Prostate gland (tissue), 2 donors: ENCODE data around the gene CD47.

Experiments
- POLR2A ChIP-seq: fragments of 450-650 bp; IDR thresholded peaks from one replicate; pipeline ENCODE4 v1.6.1; 2016; ENCODE audit warnings: antibody characterized with exemption, mild to moderate bottlenecking
- POLR2AphosphoS5 ChIP-seq: sonication (generic); formaldehyde crosslinking; IDR thresholded peaks from one replicate; pipeline ENCODE4 v1.6.1; 2017; ENCODE audit warnings: antibody characterized with exemption
- TF ChIP-seq, protein P1 (sequence below), 4 experiments: fragments of 200-600 bp in 2 of 4; fragments of 450-650 bp in 2 of 4; sonication (generic) in 2 of 4; IDR thresholded peaks; 1 replicate in 3 of 4; 2 replicates in 1 of 4; pipeline ENCODE4 v1.5.1; 2016 to 2019; ENCODE audit warnings: antibody characterized with exemption in 4 of 4, mild to moderate bottlenecking in 2 of 4, moderate library complexity in 2 of 4

DNA sequence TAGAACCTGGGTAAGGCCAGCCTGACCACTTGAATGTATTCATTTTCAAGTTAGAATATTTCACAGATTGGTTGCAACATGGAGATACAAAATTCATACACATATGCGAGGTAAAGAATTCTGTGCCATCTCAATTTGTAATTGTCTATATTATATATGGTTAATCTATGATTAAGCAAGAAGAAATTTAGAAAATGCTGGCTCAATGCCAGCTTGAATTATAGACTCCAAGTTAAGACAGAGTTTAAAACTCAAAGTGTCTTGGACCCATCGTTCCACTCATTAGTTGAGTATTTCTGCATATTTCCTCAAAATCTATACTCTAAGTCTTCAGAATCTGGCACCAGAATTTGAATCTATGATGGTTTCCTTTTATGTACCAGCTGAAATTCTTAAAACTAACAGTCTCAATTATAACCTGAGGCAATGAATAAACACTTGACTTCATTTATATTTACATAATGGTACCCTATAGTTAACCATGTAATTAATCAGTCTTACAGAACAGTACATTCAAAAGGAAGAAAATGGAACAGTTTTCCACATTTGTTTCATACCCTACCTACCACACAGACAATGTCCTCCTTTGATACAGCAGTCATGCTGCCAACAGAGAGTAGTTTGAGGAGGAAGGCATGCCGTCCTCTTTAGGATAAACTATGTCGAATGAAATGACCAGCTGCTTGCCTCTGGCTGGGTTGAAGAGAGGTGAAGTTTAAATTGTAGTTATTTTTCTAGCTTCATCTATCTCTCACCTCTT is 95.7 kb downstream of the CD47 start:
- no peak for TF ChIP-seq POLR2AphosphoS5
- TF ChIP-seq, protein P1, sequence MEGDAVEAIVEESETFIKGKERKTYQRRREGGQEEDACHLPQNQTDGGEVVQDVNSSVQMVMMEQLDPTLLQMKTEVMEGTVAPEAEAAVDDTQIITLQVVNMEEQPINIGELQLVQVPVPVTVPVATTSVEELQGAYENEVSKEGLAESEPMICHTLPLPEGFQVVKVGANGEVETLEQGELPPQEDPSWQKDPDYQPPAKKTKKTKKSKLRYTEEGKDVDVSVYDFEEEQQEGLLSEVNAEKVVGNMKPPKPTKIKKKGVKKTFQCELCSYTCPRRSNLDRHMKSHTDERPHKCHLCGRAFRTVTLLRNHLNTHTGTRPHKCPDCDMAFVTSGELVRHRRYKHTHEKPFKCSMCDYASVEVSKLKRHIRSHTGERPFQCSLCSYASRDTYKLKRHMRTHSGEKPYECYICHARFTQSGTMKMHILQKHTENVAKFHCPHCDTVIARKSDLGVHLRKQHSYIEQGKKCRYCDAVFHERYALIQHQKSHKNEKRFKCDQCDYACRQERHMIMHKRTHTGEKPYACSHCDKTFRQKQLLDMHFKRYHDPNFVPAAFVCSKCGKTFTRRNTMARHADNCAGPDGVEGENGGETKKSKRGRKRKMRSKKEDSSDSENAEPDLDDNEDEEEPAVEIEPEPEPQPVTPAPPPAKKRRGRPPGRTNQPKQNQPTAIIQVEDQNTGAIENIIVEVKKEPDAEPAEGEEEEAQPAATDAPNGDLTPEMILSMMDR (IDR thresholded peaks at IDR 0.05) = no peak
- TF ChIP-seq POLR2A = no peak
